H1 (cell line): ENCODE results near the gene AEBP1. TPM values are rescaled to one million over a fixed set of nuclear protein-coding genes. Genes with fewer than 3 reads are reported as not detected.

Experiments
- CHD1 ChIP-seq: IDR thresholded peaks from 2 replicates; pipeline ENCODE4 v1.6.1; 2012; ENCODE audit warnings: low read depth, low read length, improper control_type of control experiment
- KDM5A ChIP-seq: fragments of 200-600 bp; IDR thresholded peaks from 2 replicates; pipeline ENCODE4 v1.7.1; 2012; ENCODE audit warnings: mild to moderate bottlenecking, low read length, inconsistent platforms, mixed read lengths
- SRF ChIP-seq: IDR thresholded peaks from 2 replicates; pipeline ENCODE4 v1.6.1; 2011; ENCODE audit warnings: mild to moderate bottlenecking, low read depth, low read length, moderate library complexity
- polyA plus RNA-seq, 7 experiments: library from polyadenylated mRNA; depleted of rRNA in 3 of 7; stranded (reverse) in 5 of 7; unstranded in 2 of 7; fragments of >200 nt in 5 of 7; fragments of 200-250 nt in 2 of 7; gene quantifications; 1 replicate in 5 of 7; 2 replicates in 1 of 7; 4 replicates in 1 of 7; pipeline versions ENCODE4 v1.2.1 to v1.2.3, GENCODE V29; 2011 to 2013; ENCODE audit warnings: missing spikeins in 2 of 7, mixed read lengths in 2 of 7
- total RNA-seq: library from RNA; stranded (reverse); fragmentation: NEBNext Ultra II Directional; extraction: Animal tissue kit (Norgen Biotek cat#: 25700); gene quantifications from 2 replicates; pipeline ENCODE4 v1.2.1, GENCODE V29; 2021

The AEBP1 gene
- total and polyA plus RNA-seq, 2 of the 8 experiments (the other 6 are each of a cell fraction or from before 2014, with no cell fraction given), result 10.4 to 41.2 TPM

DNA sequence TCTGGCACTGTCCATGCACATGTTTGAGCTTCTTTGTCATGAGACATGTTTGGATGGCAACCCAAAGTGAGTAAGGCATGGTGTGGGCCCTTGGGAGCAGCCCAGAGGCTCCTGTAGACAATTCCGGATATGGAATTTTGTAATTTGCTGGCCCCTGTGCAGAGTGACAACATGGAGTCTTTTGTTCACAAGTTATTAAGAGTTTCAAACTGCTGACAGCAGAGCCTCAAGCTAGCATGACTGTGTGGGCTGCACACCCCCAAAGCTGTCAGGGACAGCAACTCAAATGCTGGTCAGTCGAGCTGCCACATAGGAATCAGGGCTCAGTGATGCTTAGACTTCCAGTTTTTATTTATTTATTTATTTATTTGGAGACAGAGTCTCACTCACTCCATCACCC, 44.0 kb downstream of the AEBP1 start (continued):
- TF ChIP-seq SRF, result no peak
- no peak for TF ChIP-seq CHD1
- TF ChIP-seq KDM5A, result no peak
